HG03520 (cell line): ENCODE measurements around the gene DUSP10.

ENCODE experiments used
- ATAC-seq: cut with Tn5 transposase; IDR thresholded peaks from one replicate; pipeline ENCODE4 v1.9.1; 2021; ENCODE audit warnings: mild to moderate bottlenecking, moderate library complexity; ENCODE audit not compliant: unreplicated experiment

The DUSP10 gene

GRCh38 chr1:221663321-221663720, 78.6 kb downstream of the DUSP10 start:
- ATAC-seq, result no peak

- ATAC-seq, result no peak
Measured at GRCh38 chr1:221655766-221656305, 86.1 kb downstream of the DUSP10 start.
